AG09319 (cell line): Measurements from ENCODE around the gene RNU1-2.
"Not testable (repeated sequence)": the region's sequence is repeated elsewhere in the genome, so short reads cannot be mapped to it uniquely, and the experiment has no call there.

Source experiments
- DNase-seq: peaks from one replicate; pipeline ENCODE4 v3.0.0-alpha.2; 2010; ENCODE audit warnings: low read depth; ENCODE audit errors: extremely low read depth

The RNU1-2 gene

DNA sequence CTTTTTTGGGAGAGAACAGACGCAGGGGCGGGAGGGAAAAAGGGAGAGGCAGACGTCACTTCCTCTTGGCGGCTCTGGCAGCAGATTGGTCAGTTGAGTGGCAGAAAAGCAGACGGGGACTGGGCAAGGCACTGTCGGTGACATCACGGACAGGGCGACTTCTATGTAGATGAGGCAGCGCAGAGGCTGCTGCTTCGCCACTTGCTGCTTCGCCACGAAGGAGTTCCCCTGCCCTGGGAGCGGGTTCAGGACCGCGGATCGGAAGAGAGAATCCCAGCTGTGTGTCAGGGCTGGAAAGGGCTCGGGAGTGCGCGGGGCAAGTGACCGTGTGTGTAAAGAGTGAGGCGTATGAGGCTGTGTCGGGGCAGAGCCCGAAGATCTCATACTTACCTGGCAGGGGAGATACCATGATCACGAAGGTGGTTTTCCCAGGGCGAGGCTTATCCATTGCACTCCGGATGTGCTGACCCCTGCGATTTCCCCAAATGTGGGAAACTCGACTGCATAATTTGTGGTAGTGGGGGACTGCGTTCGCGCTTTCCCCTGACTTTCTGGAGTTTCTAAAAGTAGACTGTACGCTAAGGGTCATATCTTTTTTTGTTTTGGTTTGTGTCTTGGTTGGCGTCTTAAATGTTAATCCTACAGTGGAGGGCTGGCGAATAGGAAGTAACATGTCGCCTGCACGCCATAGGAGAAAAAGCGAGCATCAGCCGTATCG, at the start of gene RNU1-2:
Gene RNU1-2 (plus strand): TSS at position 383 of the 718 bp plus-strand sequence.
- DNase-seq = peak; percentile 99

DNA sequence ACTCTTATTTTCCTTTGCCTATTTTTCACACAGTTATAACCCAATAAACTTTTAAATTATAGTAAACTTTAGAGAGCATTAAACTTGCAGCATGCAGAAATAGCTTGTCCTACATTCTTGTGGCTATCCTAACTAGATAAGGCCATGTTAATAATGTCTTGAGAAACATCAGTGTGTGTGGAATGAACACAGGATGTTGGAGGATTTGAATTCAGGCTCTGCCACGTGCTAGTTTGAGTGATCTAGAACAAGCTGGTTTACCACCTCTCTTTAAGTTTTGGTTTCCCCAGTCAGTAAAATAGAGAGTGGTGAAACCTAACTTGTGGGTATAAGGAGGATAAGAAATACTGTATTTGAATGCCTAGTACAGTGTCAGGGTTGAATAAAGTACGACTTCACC, 39.6 kb upstream of the RNU1-2 start:
- not testable (repeated sequence) for DNase-seq

DNA sequence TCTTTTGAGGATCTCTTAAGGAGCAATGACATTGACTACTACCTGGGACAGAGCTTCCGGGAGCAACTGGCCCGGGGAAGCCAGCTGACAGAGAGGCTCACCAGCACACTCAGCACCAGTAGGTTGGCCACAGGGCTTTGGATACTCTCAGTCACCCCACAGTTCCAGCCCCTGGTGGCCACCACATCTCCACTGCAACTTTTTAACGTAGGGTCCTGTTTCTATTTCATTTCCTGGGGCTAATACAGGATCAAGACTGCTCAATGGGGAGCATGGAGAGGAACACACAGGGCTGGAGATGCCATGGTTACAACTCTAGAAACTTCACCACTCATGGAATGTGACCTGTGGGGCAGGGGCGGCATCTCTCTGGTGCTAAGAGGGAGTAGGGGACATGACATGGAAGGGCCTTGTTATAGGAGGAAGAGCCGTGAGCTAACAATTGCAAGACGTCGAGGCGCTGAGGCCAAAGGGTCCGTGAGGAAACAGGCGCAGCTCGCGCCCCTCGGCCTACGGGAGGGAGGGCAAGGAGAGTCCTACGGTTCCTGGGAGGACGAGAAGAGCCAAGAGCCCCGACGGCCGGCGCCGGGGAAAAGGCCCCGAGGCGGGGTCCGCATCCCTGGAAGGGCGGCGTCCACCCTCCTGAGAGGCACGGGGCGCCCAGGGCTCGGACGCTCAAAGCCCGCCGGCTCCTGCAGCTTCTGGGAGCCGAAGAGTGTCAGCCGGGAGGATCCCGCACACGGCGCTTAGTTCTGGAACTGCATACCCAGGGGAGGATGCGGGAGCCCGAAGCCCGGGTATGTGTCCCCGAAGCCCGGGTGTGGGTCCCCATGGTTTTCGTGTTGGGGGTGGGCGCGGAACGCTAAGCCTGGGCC, 36.4 kb upstream of the RNU1-2 start:
- DNase-seq = not testable (repeated sequence)

DNA sequence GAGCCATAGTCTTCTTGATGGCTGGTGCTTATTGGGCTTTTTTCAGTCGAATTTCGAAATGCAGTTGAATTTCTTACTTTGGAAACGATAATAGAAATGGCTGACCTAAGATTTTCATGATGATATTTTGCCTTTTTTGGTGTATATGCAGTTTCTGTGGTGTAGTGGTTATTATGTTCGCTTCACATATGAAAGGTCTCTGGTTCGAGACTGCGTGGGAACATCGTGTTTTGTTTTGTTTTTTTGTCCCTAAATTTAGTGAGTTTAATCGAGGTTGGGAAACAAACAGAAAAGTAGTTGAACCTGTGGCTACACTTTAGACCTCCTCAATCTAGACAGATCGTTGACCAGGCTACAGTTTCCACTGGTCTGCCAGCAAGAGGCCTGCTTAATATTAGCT, 35.7 kb upstream of the RNU1-2 start:
- not testable (repeated sequence) for DNase-seq

DNA sequence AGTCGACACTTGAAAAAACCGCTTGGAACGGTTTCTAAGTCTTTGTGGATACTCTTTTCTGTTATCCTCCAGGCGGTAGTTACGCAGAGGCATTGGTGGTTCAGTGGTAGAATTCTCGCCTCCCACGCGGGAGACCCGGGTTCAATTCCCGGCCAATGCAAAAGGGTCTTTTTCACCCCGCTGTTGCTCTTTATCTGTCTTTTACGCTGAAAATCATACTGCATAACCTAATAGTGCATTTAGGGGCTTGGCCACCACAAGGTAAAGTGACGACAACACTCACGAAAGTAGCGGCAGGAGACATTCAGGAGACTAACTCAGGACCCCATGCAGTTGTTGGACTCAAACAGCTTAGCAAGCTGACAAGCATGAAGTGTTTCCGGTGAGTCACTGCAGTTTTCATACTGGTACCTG, 33.9 kb upstream of the RNU1-2 start:
- DNase-seq = not testable (repeated sequence)

DNA sequence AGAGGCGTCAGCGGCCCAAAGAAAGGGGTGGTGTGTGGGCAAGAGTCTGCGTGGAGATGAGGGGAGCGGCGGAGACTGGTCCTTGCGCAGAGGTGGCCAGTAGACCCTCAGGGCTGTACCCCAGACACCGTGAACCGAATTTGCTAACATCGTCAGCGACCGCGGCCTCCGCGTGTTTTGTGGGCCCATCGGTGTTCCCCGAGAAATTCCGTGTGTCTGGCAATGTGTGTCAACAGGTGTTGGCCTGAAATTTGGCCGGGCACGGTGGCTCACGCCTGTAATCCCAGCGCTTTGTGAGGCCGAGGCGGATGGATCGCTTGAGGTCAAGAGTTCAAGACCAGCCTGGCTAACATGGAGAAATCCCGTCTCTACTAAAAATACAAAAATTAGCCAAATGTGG, 33.4 kb upstream of the RNU1-2 start:
- not testable (repeated sequence) for DNase-seq

DNA sequence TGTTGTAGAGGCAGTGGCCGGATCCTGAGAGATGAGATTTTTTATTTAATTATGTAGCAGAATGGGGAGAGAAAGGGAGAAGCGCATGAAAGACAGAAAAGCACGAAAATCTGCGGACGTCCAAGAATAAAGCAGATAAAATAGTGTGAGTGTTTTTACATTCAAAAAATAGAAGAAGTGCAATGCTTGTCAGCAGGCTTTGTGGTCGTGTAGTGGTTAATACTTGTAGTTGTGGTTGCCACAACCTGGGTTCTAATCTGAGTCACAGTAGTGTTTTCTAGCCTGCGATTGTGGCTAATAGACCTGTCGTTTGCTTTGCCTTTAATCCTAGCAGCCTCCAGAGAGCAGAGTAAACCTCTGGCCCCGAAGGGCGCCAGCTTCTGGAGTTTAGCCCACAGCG, 32.8 kb upstream of the RNU1-2 start:
- not testable (repeated sequence) for DNase-seq

DNA sequence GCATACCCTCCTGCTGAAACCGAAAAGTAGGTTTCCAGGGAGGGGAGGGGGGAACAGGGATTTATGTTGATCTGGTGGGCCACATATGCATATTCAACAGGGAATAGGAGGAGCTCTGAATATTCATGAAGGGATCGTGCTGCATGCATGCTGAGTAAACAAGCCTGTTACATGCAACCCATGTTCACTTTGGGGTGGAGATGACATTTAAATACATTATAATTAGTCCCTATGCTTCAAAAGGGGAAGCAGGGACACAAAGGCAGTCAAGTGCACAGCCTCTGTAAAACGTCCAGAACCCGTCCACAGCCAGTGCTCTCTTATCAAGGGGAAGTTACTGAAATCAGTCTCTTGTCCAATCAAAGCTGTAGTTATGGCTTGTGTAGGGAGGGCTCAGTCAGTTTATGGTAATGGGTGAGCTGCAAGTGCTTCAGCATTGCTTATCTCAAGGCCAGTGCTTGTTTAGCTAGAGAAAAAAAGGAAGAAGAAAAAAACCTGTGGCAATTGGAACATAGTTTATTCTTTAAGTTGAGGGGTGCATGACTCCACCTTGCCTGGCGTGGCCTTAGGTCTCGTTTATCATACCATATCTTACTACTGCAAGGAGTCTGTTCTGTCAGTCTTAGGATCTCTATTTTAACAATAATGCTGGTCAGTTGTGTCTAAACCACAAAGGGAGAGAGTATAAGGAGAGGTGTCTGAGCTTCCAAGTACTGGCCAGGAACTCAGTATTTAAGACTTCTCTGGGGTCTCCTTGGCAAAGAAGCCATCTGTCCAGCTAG, 28.7 kb upstream of the RNU1-2 start:
- DNase-seq = not testable (repeated sequence)

DNA sequence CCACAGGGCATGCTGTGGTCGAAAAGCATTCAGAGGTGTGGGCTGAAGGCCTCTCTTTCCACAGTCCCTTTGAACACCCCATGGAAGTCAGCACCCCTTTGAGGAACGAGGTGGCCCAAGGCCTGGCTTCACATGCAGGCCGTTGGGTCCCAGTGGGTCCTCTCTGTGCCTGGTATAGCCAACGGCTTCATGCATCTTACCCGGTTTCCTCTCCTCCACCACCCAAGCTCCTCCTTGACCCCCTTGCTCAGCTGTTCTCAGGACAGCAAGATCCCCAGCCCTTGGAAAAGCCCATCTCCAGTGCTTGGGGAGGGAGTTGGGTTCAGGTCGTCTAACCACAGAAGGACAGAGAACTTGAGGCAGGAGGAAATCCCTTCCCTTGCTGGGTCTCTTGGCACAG, 27.0 kb upstream of the RNU1-2 start:
- DNase-seq = not testable (repeated sequence)

DNA sequence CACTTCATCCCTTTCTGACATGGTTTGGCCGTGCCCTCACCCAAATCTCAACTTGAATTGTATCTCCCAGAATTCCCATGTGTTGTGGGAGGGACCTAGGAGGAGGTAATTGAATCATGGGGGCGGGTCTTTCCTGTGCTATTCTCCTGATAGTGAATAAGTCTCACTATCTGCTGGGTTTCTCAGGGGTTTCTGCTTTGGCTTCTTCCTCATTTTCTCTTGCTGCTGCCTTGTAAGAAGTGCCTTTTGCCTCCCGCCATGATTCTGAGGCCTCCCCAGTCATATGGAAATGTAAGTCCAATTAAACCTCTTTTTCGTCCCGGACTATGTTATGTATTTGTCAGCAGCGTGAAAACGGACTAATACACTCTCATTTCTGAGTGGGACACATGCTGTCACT, 25.8 kb upstream of the RNU1-2 start:
- DNase-seq = not testable (repeated sequence)

DNA sequence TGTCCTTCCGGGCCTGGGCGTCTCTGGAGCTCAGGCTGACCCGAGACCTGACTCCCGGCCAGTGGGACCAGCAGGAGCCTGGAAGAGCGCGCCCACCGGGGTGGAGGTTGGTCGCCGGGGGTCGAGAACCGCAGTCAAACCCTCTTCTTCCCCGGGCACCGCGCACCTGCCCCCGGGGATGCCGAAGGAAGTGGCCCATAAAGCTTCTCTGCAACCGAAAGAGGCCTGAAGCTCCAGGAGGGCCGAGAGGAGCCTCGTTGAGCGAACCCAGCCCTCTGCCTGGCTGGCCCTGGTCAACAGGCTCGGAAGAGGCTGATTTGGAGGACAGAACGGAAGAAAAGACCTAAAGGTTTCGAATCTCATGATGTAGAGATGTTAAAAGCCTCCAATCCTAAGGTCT, 24.6 kb upstream of the RNU1-2 start:
- DNase-seq = not testable (repeated sequence)

DNA sequence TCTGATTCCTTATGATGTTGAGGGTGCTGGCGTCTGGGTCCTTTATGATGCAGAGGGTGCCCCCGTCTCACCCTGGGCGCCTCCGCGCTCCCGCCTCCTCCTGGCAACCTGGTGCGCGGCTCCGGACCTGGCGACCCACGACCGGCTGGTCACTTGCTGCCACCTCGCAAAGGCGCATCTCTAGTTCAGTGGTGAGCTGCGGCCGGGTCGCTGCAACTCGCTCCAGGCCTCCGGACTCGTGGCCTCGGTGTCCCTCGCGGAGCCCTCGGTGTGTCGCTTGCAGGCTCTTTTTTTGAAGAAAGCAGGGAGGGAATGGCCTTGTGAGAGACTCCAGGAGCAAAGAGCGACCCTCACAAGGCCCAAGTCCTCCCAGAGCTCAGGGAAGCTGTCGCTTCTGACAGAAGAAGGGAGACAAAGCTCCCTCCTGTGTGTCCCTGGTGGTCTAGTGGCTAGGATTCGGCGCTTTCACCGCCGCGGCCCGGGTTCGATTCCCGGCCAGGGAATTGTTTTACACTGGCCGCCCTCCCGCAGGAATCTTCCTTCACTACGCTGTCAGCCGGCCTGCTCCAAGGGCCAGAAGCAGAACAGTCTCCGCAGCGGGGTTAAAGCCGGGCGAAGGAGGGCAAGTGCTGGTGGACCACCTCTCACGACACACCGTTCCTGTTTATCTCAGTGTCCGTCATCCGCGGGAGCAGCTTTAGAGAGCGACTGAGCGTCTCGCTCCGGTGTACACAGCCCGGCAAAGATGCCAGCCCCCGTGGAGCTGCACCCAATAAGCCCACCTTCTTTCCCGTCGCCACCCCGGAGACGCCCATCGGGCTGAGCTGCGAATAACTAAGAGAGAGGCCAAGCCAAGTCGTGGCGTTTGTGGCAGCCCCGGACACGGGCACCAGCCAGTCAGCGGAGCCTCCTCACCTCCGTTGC, 23.4 kb upstream of the RNU1-2 start:
- peak; percentile 52 for DNase-seq

DNA sequence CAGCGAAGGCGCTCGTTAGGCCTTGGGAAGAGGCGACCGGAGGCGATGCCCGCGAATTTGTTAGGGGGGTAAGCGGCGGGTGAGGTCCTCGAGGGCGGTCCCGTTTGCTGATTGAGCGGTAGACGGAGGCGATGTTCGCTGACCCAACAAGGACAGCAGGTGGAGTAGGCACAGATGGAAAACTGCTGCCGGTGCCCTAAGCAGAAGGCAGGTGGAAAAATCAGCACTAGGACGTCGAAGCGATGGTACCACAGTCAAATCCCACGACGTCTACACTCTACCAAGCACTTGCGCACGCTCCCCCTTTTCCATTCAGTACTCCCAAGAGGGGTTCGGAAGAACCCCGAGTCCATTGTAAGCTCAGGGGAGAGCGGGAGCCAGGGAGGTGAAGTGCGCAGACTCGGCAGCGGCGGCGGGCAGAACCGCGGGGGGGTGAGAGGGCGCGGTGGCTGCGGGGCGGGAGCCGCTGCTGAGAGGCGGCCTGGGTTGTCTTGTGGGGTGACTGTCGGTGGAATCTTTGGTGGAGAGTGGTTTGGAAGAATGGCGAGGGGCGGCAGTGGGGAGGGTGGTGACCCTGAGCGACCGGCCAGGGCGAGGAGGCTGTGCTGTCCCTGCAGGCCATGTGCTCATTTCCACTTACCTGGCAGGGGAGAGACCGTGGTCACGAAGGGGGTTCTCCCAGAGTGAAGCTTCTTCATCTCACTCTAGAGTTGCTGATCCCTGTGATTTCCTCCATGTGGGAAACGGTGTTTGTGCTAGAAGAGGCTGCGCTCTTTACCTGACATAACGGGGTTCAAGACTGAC, 22.5 kb upstream of the RNU1-2 start:
- DNase-seq = not testable (repeated sequence)

DNA sequence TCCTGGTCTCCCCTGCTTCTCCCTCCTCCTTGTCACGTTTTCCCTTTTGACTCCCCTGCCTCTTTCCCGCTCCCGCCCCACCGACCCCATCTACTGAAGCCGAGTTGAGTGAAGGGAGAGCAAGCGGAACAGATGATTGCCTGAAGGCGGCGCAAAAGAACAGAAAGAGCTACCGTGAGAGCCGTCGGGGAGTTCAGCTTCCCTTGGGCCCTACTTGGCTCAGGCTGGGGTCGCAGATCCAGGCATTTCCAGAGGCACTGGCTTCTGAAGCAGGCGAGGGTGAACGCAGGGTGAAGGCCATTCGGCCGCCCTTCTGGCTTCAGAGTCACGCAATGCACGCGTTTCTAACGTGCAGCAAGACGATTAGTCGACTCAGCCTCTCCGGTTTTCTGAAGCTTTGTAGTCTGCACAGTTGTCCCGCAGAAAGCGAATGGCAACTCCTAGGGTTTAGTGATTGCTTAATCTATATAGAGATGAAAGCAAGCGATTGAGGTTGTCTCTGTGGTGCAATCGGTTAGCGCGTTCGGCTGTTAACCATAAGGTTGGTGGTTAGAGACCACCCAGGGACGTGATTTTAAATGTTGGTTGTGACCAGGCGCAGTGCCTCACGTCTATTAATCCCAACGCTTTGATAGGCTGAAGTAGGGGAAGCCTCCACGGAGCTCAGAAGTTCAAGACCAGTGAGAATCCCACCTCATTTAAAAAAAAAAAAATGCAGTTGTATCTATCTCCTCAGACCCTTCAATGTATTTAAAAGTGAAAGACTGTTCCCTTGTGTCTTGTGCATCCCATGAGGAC, 20.6 kb upstream of the RNU1-2 start:
- not testable (repeated sequence) for DNase-seq

DNA sequence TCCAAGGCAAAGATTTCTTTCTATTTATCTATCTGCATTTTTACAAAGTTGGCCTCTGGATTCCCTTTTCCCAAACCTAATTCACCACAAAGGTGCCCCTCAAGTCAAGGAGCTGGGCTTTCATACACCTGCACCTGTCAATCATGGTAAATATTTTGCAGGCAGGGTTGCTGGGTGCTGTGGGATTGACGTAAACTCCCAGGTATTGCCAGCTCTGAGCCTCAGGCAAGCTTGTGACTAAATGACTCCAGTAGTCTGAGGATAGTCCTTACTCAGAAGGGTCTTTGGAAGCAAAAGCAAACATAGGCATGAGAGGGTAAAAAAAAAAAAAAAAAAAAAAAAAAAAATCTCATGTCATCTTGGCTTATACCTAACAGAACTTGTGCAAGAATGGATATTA, 14.0 kb upstream of the RNU1-2 start:
- DNase-seq = not testable (repeated sequence)
